IPS-15b (cell line): ENCODE measurements around the gene MYCL.

ENCODE experiments used
- H3K27me3 ChIP-seq: one replicate; pipeline ENCODE4 v1.6.1; 2013; ENCODE audit warnings: low read length; ENCODE audit not compliant: control insufficient read depth, insufficient read depth
- H3K36me3 ChIP-seq: one replicate; pipeline ENCODE4 v1.6.1; 2013; ENCODE audit warnings: low read length; ENCODE audit not compliant: control insufficient read depth, insufficient read depth
- H3K4me1 ChIP-seq: one replicate; pipeline ENCODE4 v1.6.1; 2013; ENCODE audit warnings: mild to moderate bottlenecking, low read length; ENCODE audit not compliant: control insufficient read depth, insufficient read depth
- H3K4me3 ChIP-seq: one replicate; pipeline ENCODE4 v1.5.1; 2013; ENCODE audit warnings: low read depth, low read length
- H3K9ac ChIP-seq: one replicate; pipeline ENCODE4 v1.6.1; 2013; ENCODE audit warnings: low read depth, mild to moderate bottlenecking, low read length
- H3K9me3 ChIP-seq: one replicate; pipeline ENCODE4 v1.6.1; 2013; ENCODE audit warnings: mild to moderate bottlenecking, low read length; ENCODE audit not compliant: control insufficient read depth, insufficient read depth

Gene MYCL

GRCh38 chr1:39896909-39897685 lies 4.6 kb downstream of the MYCL start:
- Histone ChIP-seq H3K4me1 (peaks cover 52% of the 10 kb centered on the region), H3K36me3 (no peaks in the 10 kb centered on the region), H3K27me3 (peaks cover 13% of the 10 kb centered on the region), H3K9me3 (no peaks in the 10 kb centered on the region), H3K9ac (no peak overlapping the region), H3K4me3 (no peak overlapping the region)

- Histone ChIP-seq H3K9me3 (no peaks in the 10 kb centered on the region), H3K27me3 (peaks cover 13% of the 10 kb centered on the region), H3K4me1 (peaks cover 55% of the 10 kb centered on the region), H3K36me3 (no peaks in the 10 kb centered on the region), H3K4me3 (no peak overlapping the region), H3K9ac (no peak overlapping the region)
Measured at GRCh38 chr1:39895731-39896480, 5.8 kb downstream of the MYCL start.

- H3K9me3 ChIP-seq: no peaks in the 10 kb centered on the region
- H3K4me1 ChIP-seq: peaks cover 55% of the 10 kb centered on the region
- H3K27me3 ChIP-seq: peaks cover 6% of the 10 kb centered on the region
- no peak overlapping the region for H3K4me3 ChIP-seq
- H3K9ac ChIP-seq: no peak overlapping the region
- H3K36me3 ChIP-seq: no peaks in the 10 kb centered on the region
Measured at GRCh38 chr1:39894884-39895495, 6.7 kb downstream of the MYCL start.

- Histone ChIP-seq H3K4me3 (peak overlapping the region; percentile 10), H3K9ac (no peak overlapping the region), H3K4me1 (peaks cover 43% of the 10 kb centered on the region), H3K27me3 (no peaks in the 10 kb centered on the region), H3K36me3 (no peaks in the 10 kb centered on the region), H3K9me3 (no peaks in the 10 kb centered on the region)
Measured at GRCh38 chr1:39892601-39893595, 8.8 kb downstream of the MYCL start.

GRCh38 chr1:39890880-39891279 lies 10.8 kb downstream of the MYCL start:
- H3K36me3 ChIP-seq: no peaks in the 10 kb centered on the region
- no peak overlapping the region for H3K9ac ChIP-seq
- no peaks in the 10 kb centered on the region for H3K27me3 ChIP-seq
- H3K4me1 ChIP-seq: peaks cover 24% of the 10 kb centered on the region
- no peaks in the 10 kb centered on the region for H3K9me3 ChIP-seq
- no peak overlapping the region for H3K4me3 ChIP-seq

GRCh38 chr1:39890273-39890672 lies 11.4 kb downstream of the MYCL start:
- Histone ChIP-seq H3K36me3 (no peaks in the 10 kb centered on the region), H3K27me3 (no peaks in the 10 kb centered on the region), H3K4me1 (peaks cover 24% of the 10 kb centered on the region), H3K4me3 (no peak overlapping the region), H3K9ac (no peak overlapping the region), H3K9me3 (no peaks in the 10 kb centered on the region)

- H3K4me1 ChIP-seq: peaks cover 8% of the 10 kb centered on the region
- no peak overlapping the region for H3K4me3 ChIP-seq
- H3K9me3 ChIP-seq: no peaks in the 10 kb centered on the region
- H3K27me3 ChIP-seq: no peaks in the 10 kb centered on the region
- no peaks in the 10 kb centered on the region for H3K36me3 ChIP-seq
- H3K9ac ChIP-seq: no peak overlapping the region
Measured at GRCh38 chr1:39886757-39887231, 14.9 kb downstream of the MYCL start.

GRCh38 chr1:39885516-39885915 lies 16.2 kb downstream of the MYCL start:
- Histone ChIP-seq H3K4me3 (no peak overlapping the region), H3K27me3 (no peaks in the 10 kb centered on the region), H3K36me3 (no peaks in the 10 kb centered on the region), H3K9ac (no peak overlapping the region), H3K9me3 (no peaks in the 10 kb centered on the region), H3K4me1 (peaks cover 9% of the 10 kb centered on the region)

GRCh38 chr1:39882152-39882551 lies 19.6 kb downstream of the MYCL start:
- Histone ChIP-seq H3K36me3 (no peaks in the 10 kb centered on the region), H3K4me3 (peak overlapping the region; percentile 92), H3K4me1 (peaks cover 23% of the 10 kb centered on the region), H3K27me3 (no peaks in the 10 kb centered on the region), H3K9me3 (no peaks in the 10 kb centered on the region), H3K9ac (no peak overlapping the region)

- H3K27me3 ChIP-seq: no peaks in the 10 kb centered on the region
- no peaks in the 10 kb centered on the region for H3K9me3 ChIP-seq
- no peak overlapping the region for H3K4me3 ChIP-seq
- H3K9ac ChIP-seq: no peak overlapping the region
- H3K4me1 ChIP-seq: peaks cover 23% of the 10 kb centered on the region
- H3K36me3 ChIP-seq: no peaks in the 10 kb centered on the region
Measured at GRCh38 chr1:39877980-39878956, 23.4 kb downstream of the MYCL start.
